ENCODE measurements around the gene BASP1. TPM values are rescaled to one million over a fixed set of nuclear protein-coding genes. Genes with fewer than 3 reads are reported as not detected.

BASP1 gene
- total and polyA plus RNA-seq, 12 donors: 7.0 to 24.9 (median 12.7) TPM

GRCh38 chr5:17235731-17236330 lies 18.4 kb downstream of the BASP1 start:
- no peak for DNase-seq
- Histone ChIP-seq H3K4me3 (no peak overlapping the region), H3K9me3 (replicated peaks in 1 of 3) (no peaks in the 10 kb centered on the region), H3K36me3 (replicated peaks in 1 of 2) (no peaks in the 10 kb centered on the region), H3K4me1 (replicated peaks in 1 of 2) (no peaks in the 10 kb centered on the region), H3K27me3 (no peaks in the 10 kb centered on the region), H3K27ac (no peak overlapping the region)
- WGBS, 4 donors: 81 to 91% (median 85%) methylated on average over 5 of the region's 5 CpGs
- intact Hi-C loops (cut with DNase I): no loop called here
- TF ChIP-seq POLR2A (IDR thresholded peaks at IDR 0.05) (no peak), CTCF (IDR thresholded peaks at IDR 0.05) (no peak)

GRCh38 chr5:17238521-17239041 lies 21.1 kb downstream of the BASP1 start:
- intact Hi-C loops (cut with DNase I): no loop called here
- no peak for TF ChIP-seq POLR2A (IDR thresholded peaks at IDR 0.05)
- TF ChIP-seq CTCF (IDR thresholded peaks at IDR 0.05): no peak
- WGBS, 4 donors: 60 to 66% (median 62%) methylated on average over 6 of the region's 6 CpGs

GRCh38 chr5:17239953-17240352 lies 22.5 kb downstream of the BASP1 start:
- no peak for TF ChIP-seq CTCF (IDR thresholded peaks at IDR 0.05)
- no peak for TF ChIP-seq POLR2A (IDR thresholded peaks at IDR 0.05)
- Histone ChIP-seq H3K4me1 (replicated peaks in 1 of 2) (no peaks in the 10 kb centered on the region), H3K36me3 (replicated peaks in 1 of 2) (no peaks in the 10 kb centered on the region), H3K27me3 (no peaks in the 10 kb centered on the region), H3K9me3 (replicated peaks in 1 of 3) (no peaks in the 10 kb centered on the region), H3K27ac (no peak overlapping the region), H3K4me3 (no peak overlapping the region)
- intact Hi-C loops (cut with DNase I): no loop called here
- no peak for DNase-seq
- 86 to 99% (median 89%) methylated on average over 6 of the region's 6 CpGs for WGBS, 4 donors

More at GRCh38 chr5:17238521-17239041, 21.1 kb downstream of the BASP1 start:
- Histone ChIP-seq H3K27me3 (no peaks in the 10 kb centered on the region), H3K4me3 (no peak overlapping the region), H3K36me3 (replicated peaks in 1 of 2) (no peaks in the 10 kb centered on the region), H3K4me1 (replicated peaks in 1 of 2) (no peaks in the 10 kb centered on the region), H3K27ac (no peak overlapping the region), H3K9me3 (replicated peaks in 1 of 3) (no peaks in the 10 kb centered on the region)
- DNase-seq: no peak

- WGBS, 4 donors: 98 to 100% (median 100%) methylated on average over 1 of the region's 1 CpG
- H3K27ac ChIP-seq: no peak overlapping the region
- intact Hi-C loops (cut with DNase I): no loop called here
- H3K4me3 ChIP-seq: no peak overlapping the region
- no peaks in the 10 kb centered on the region for H3K36me3 ChIP-seq (replicated peaks in 1 of 2)
- no peaks in the 10 kb centered on the region for H3K4me1 ChIP-seq (replicated peaks in 1 of 2)
- H3K9me3 ChIP-seq (replicated peaks in 1 of 3): no peaks in the 10 kb centered on the region
- TF ChIP-seq CTCF (IDR thresholded peaks at IDR 0.05): no peak
- TF ChIP-seq POLR2A (IDR thresholded peaks at IDR 0.05): no peak
- H3K27me3 ChIP-seq: no peaks in the 10 kb centered on the region
- DNase-seq: no peak
Measured at GRCh38 chr5:17240487-17240886, 23.1 kb downstream of the BASP1 start.
